ENCODE results near the gene RNU6-9.

RNU6-9 gene

DNA sequence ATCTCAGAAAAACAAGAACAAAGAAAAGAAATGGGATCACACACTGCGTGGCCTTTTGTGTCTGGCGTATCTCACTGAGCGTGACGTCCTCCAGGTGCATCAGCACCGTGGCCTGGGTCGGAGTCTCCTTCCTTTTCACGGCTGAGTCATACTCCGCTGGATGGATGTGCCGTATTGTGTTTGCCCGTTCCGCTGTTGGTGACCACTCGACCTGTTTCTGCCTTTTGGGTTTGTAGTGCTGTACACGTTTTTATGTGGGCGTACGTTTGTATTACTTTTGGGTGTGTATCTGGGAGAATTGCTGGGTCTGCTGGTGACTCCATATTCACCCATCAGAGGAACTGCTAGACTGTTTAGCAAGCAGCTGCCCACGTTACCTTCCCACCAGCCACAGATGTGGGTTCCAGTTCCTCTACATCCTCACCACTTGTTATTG lies 44.0 kb downstream of the RNU6-9 start:
- DNase-seq, result no peak

- DNase-seq, result no peak
Observed at GRCh38 chr19:938233-938923, 45.1 kb downstream of the RNU6-9 start.

DNA sequence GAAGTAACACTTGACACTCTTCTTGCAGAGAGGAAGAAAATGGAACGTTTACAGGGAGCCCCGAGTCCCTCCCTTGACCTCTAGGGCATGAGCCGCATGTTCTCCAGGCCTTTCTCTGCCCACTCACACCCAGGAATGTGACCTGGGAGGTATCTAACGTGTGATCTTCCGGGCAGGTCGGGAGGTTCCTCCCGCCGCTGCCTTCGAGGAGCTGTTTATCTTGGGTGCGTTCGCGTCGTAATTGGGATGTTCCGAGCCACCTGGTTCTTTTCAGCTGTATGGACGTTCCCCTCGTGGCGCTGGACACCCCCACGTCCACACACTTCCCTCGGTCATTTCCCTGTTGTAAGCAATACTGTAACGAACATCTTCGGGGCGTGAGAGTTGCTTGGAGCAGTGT lies 46.2 kb downstream of the RNU6-9 start:
- DNase-seq, result no peak

DNA sequence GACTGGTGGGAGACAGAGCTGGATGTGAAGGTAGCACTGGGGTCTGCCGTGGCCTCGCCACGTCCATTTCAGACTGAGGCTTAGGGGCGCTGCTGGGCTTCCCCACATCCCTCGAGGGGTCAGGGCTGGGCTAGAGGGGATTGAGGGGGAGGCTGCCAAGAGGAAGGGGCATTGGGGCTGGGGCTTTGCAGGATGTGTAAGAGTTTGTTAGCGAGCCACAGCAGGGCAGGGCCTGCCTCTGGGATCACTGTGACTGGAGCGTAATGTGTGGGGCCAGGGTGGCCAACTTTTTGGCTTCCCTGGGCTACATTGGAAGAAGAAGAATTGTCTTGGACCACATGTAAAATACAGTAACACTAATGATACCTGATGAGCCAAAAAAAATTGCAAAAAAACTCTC lies 46.6 kb downstream of the RNU6-9 start:
- DNase-seq, result no peak

DNA sequence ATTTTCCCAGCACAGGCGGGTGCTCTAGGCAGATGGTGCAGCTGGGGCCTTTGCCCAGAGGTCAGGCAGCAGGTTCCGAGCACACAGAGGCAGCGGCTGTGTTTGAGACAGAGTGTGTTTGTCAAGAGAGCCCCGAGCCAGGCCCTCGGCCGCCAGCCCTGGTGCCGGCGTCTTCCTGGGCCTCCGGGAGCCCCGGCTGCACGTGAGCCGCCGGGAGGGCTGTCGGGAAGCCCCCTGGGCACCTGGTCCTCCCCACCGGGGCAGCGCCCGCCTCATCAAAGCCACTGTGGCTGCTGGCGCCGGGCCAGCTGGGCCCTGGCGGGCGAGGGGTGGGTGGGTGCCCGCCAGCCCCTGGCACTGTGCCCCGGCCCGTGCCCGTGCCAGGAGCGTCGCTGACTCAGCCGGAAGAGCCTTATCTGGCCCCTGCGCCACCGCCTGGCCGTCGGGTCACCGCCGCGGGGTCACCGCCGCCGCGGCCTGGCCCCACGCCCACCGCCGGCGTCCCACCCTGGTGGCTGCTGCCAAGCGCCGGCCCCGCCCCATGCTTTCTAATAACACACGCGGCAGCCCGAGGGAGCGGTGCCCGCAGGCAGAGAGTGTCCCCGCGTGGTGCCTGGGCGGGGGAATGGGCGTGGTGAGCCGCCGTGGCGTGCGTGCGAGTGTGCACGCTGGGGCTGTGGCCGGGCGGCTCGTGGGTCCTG lies 47.5 kb downstream of the RNU6-9 start:
- DNase-seq, result peak; percentile 43 to 48

GRCh38 chr19:941292-942132 lies 48.2 kb downstream of the RNU6-9 start:
- DNase-seq, result no peak

DNA sequence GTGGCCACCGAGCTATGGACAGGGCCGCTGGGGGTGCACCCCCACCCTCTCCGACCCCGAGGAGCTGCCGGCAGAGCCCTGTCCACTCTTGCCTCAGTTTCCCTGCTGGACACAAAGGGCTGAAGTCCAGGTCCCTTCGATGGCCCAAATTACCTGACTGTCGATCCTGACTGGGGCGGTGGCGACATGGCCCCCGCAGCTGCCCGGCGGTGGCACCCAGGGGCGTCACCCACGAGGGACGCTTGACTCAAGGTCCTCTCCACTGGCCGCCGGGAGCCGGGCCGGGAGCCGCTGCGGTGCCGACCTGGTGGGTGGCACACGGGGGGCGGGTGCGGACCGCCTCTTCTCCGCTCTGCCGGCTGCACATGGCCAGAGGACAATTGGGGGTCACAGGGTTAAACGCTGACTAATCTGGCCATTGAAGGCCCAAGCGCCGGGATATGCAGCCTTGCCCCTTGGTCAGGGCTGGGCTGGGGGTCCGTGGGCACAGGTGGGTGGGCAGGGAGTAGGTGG lies 48.9 kb downstream of the RNU6-9 start:
- DNase-seq, result no peak
